ENCODE measurements around the gene FZR1.

FZR1 gene

GRCh38 chr19:3514930-3515329 is 8.8 kb downstream of the FZR1 start:
- Histone ChIP-seq H3K4me3 (ENCODE audit: low read depth, low read length) (no peak overlapping the region), H3K27me3 (ENCODE audit: insufficient read depth, low read depth, severe bottlenecking) (no peaks in the 10 kb centered on the region), H3K36me3 (peaks cover 28% of the 10 kb centered on the region), H3K27ac (no peak overlapping the region), H3K9me3 (ENCODE audit: severe bottlenecking) (no peaks in the 10 kb centered on the region)
- DNase-seq = no peak
- no peak for TF ChIP-seq CTCF (IDR thresholded peaks at IDR 0.05; ENCODE audit: low read depth, low read length)

- Histone ChIP-seq H3K27ac (no peak overlapping the region), H3K27me3 (ENCODE audit: insufficient read depth, low read depth, severe bottlenecking) (no peaks in the 10 kb centered on the region), H3K4me3 (ENCODE audit: low read depth, low read length) (no peak overlapping the region), H3K36me3 (peaks cover 23% of the 10 kb centered on the region), H3K9me3 (ENCODE audit: severe bottlenecking) (no peaks in the 10 kb centered on the region)
- TF ChIP-seq CTCF (IDR thresholded peaks at IDR 0.05; ENCODE audit: low read depth, low read length) = no peak
- no peak for DNase-seq
Observed at GRCh38 chr19:3515891-3516422, 9.8 kb downstream of the FZR1 start.

GRCh38 chr19:3516675-3517207 is 10.6 kb downstream of the FZR1 start:
- no peaks in the 10 kb centered on the region for H3K27me3 ChIP-seq (ENCODE audit: insufficient read depth, low read depth, severe bottlenecking)
- DNase-seq = no peak
- H3K9me3 ChIP-seq (ENCODE audit: severe bottlenecking) = no peaks in the 10 kb centered on the region
- no peak overlapping the region for H3K27ac ChIP-seq
- no peak for TF ChIP-seq CTCF (IDR thresholded peaks at IDR 0.05; ENCODE audit: low read depth, low read length)
- H3K4me3 ChIP-seq (ENCODE audit: low read depth, low read length) = no peak overlapping the region
- H3K36me3 ChIP-seq = peaks cover 19% of the 10 kb centered on the region

GRCh38 chr19:3517638-3518037 is 11.5 kb downstream of the FZR1 start:
- Histone ChIP-seq H3K27ac (no peak overlapping the region), H3K9me3 (ENCODE audit: severe bottlenecking) (no peaks in the 10 kb centered on the region), H3K4me3 (ENCODE audit: low read depth, low read length) (no peak overlapping the region), H3K36me3 (peaks cover 15% of the 10 kb centered on the region), H3K27me3 (ENCODE audit: insufficient read depth, low read depth, severe bottlenecking) (no peaks in the 10 kb centered on the region)
- no peak for DNase-seq
- TF ChIP-seq CTCF (IDR thresholded peaks at IDR 0.05; ENCODE audit: low read depth, low read length) = no peak

GRCh38 chr19:3518255-3518654 is 12.1 kb downstream of the FZR1 start:
- Histone ChIP-seq H3K27ac (no peak overlapping the region), H3K36me3 (peaks cover 18% of the 10 kb centered on the region)
- TF ChIP-seq CTCF (IDR thresholded peaks at IDR 0.05; ENCODE audit: low read depth, low read length) = no peak

GRCh38 chr19:3518659-3519058 is 12.5 kb downstream of the FZR1 start:
- no peak for DNase-seq
- H3K27ac ChIP-seq = no peak overlapping the region
- no peaks in the 10 kb centered on the region for H3K9me3 ChIP-seq (ENCODE audit: severe bottlenecking)
- H3K36me3 ChIP-seq = peaks cover 22% of the 10 kb centered on the region
- H3K4me3 ChIP-seq (ENCODE audit: low read depth, low read length) = no peak overlapping the region
- H3K27me3 ChIP-seq (ENCODE audit: insufficient read depth, low read depth, severe bottlenecking) = no peaks in the 10 kb centered on the region
- TF ChIP-seq CTCF (IDR thresholded peaks at IDR 0.05; ENCODE audit: low read depth, low read length) = no peak

More at GRCh38 chr19:3518255-3518654, 12.1 kb downstream of the FZR1 start:
- Histone ChIP-seq H3K4me3 (ENCODE audit: low read depth, low read length) (no peak overlapping the region), H3K9me3 (ENCODE audit: severe bottlenecking) (no peaks in the 10 kb centered on the region), H3K27me3 (ENCODE audit: insufficient read depth, low read depth, severe bottlenecking) (no peaks in the 10 kb centered on the region)
- DNase-seq = no peak

Data from WERI-Rb-1 (cell line).